AG09309 (cell line): ENCODE results near the gene C8G.

Source experiments
- DNase-seq: peaks from one replicate; pipeline ENCODE4 v3.0.0-alpha.2; 2010; ENCODE audit warnings: low read depth
- H3K4me3 ChIP-seq: 2 replicates; pipeline ENCODE4 v1.5.1; 2011; ENCODE audit warnings: mild to moderate bottlenecking, low read depth, low read length, moderate library complexity; ENCODE audit not compliant: control insufficient read depth
- CTCF ChIP-seq: IDR thresholded peaks from 2 replicates; pipeline ENCODE4 v1.5.1; 2011; ENCODE audit warnings: mild to moderate bottlenecking, low read depth, low read length, inconsistent platforms; ENCODE audit not compliant: insufficient read depth, control insufficient read depth; ENCODE audit errors: missing control alignments

Gene C8G

GRCh38 chr9:136962163-136962562 is 17.1 kb downstream of the C8G start:
- no peak for TF ChIP-seq CTCF
- no peak for DNase-seq
- H3K4me3 ChIP-seq = no peak overlapping the region

- DNase-seq = no peak
- TF ChIP-seq CTCF = no peak
- no peak overlapping the region for H3K4me3 ChIP-seq
Observed at GRCh38 chr9:136962701-136963248, 17.7 kb downstream of the C8G start.

GRCh38 chr9:136963341-136963740 is 18.3 kb downstream of the C8G start:
- DNase-seq = no peak
- TF ChIP-seq CTCF = no peak
- H3K4me3 ChIP-seq = no peak overlapping the region

GRCh38 chr9:136963751-136964150 is 18.7 kb downstream of the C8G start:
- no peak overlapping the region for H3K4me3 ChIP-seq
- no peak for DNase-seq
- TF ChIP-seq CTCF = no peak

GRCh38 chr9:136964171-136964689 is 19.2 kb downstream of the C8G start:
- no peak for TF ChIP-seq CTCF
- DNase-seq = no peak
- no peak overlapping the region for H3K4me3 ChIP-seq

GRCh38 chr9:136964833-136965422 is 19.9 kb downstream of the C8G start:
- DNase-seq = no peak
- H3K4me3 ChIP-seq = no peak overlapping the region
- no peak for TF ChIP-seq CTCF
